ENCODE results near the gene GMDS. TPM values are rescaled to one million over a fixed set of nuclear protein-coding genes. Genes with fewer than 3 reads are reported as not detected.

Gene GMDS
- total RNA-seq, 2 experiments from 2014 or later = 36.6 to 42.8 TPM

GRCh38 chr6:1868561-1869261, 376.7 kb downstream of the GMDS start:
- Mint-ChIP-seq H3K36me3 (ENCODE audit: low read depth) (no peaks in the 10 kb centered on the region), H3K4me3 (no peak overlapping the region), H3K4me1 (ENCODE audit: low read depth) (no peaks in the 10 kb centered on the region), H3K27me3 (no peaks in the 10 kb centered on the region), H3K27ac (no peak overlapping the region), H3K9me3 (no peaks in the 10 kb centered on the region)
- POLR2A ChIA-PET = no interaction called here
- CTCF ChIA-PET = no interaction called here
- no peak for ATAC-seq
- TF ChIP-seq CTCF (IDR thresholded peaks at IDR 0.05) = no peak
- intact Hi-C loops (cut with micrococcal nuclease) = no loop called here
- no peak for DNase-seq

GRCh38 chr6:1867197-1867596, 378.2 kb downstream of the GMDS start:
- DNase-seq = no peak
- no peaks in the 10 kb centered on the region for H3K27me3 Mint-ChIP-seq
- no peaks in the 10 kb centered on the region for H3K36me3 Mint-ChIP-seq (ENCODE audit: low read depth)

GRCh38 chr6:1865585-1865984, 379.8 kb downstream of the GMDS start:
- intact Hi-C loops (cut with micrococcal nuclease) = no loop called here
- CTCF ChIA-PET = interaction anchor here (0.6 kb wide), 1 partner anchor 710 kb away, joined by 3 read pairs; no protein-coding TSS in a partner anchor
- Mint-ChIP-seq H3K9me3 (no peaks in the 10 kb centered on the region), H3K27me3 (no peaks in the 10 kb centered on the region), H3K27ac (no peak overlapping the region), H3K4me3 (no peak overlapping the region), H3K4me1 (ENCODE audit: low read depth) (no peaks in the 10 kb centered on the region), H3K36me3 (ENCODE audit: low read depth) (no peaks in the 10 kb centered on the region)
- DNase-seq (no peak), ATAC-seq (no peak)
- POLR2A ChIA-PET = no interaction called here
- TF ChIP-seq CTCF (IDR thresholded peaks at IDR 0.05) = no peak

More at GRCh38 chr6:1867197-1867596, 378.2 kb downstream of the GMDS start:
- H3K27ac Mint-ChIP-seq = no peak overlapping the region
- intact Hi-C loops (cut with micrococcal nuclease) = no loop called here
- no peak for ATAC-seq
- no peak overlapping the region for H3K4me3 Mint-ChIP-seq
- ChIA-PET CTCF (no interaction called here), POLR2A (no interaction called here)
- H3K4me1 Mint-ChIP-seq (ENCODE audit: low read depth) = no peaks in the 10 kb centered on the region
- no peak for TF ChIP-seq CTCF (IDR thresholded peaks at IDR 0.05)
- no peaks in the 10 kb centered on the region for H3K9me3 Mint-ChIP-seq

- H3K27ac Mint-ChIP-seq = no peak overlapping the region
- intact Hi-C loops (cut with micrococcal nuclease) = no loop called here
- CTCF ChIA-PET = interaction anchor here (1.2 kb wide), 1 partner anchor 9 kb away, joined by 4 read pairs; no protein-coding TSS in a partner anchor
Observed at GRCh38 chr6:1864496-1864895, 380.9 kb downstream of the GMDS start.

More at GRCh38 chr6:1864496-1864895, 380.9 kb downstream of the GMDS start:
- Mint-ChIP-seq H3K9me3 (no peaks in the 10 kb centered on the region), H3K4me3 (no peak overlapping the region), H3K36me3 (ENCODE audit: low read depth) (no peaks in the 10 kb centered on the region), H3K27me3 (no peaks in the 10 kb centered on the region), H3K4me1 (ENCODE audit: low read depth) (no peaks in the 10 kb centered on the region)
- POLR2A ChIA-PET = no interaction called here
- no peak for ATAC-seq
- TF ChIP-seq CTCF (IDR thresholded peaks at IDR 0.05) = no peak
- DNase-seq = no peak
